Endodermal cell (in vitro differentiated cells): ENCODE measurements around the gene OASL. TPM values are rescaled to one million over a fixed set of nuclear protein-coding genes. Genes with fewer than 3 reads are reported as not detected.

Experiments used
- DNase-seq: peaks from one replicate; pipeline ENCODE4 v3.0.0-alpha.2; 2017
- H3K27ac ChIP-seq: 2 replicates; pipeline ENCODE4 v1.5.1; 2013; ENCODE audit warnings: mild to moderate bottlenecking, low read depth, low read length, moderate library complexity
- H3K27me3 ChIP-seq: 2 replicates; pipeline ENCODE4 v1.6.1; 2013; ENCODE audit warnings: mild to moderate bottlenecking, low read length, moderate library complexity; ENCODE audit not compliant: insufficient read depth, control insufficient read depth, poor library complexity, severe bottlenecking
- H3K36me3 ChIP-seq: 2 replicates; pipeline ENCODE4 v1.7.0; 2013; ENCODE audit warnings: mild to moderate bottlenecking, low read length, moderate library complexity; ENCODE audit not compliant: control insufficient read depth, insufficient read depth
- H3K4me1 ChIP-seq: one replicate; pipeline ENCODE4 v1.7.0; 2013; ENCODE audit warnings: low read length; ENCODE audit not compliant: control insufficient read depth, insufficient read depth
- H3K4me3 ChIP-seq: 2 replicates; pipeline ENCODE4 v1.5.1; 2013; ENCODE audit warnings: mild to moderate bottlenecking, low read length, moderate library complexity
- H3K9ac ChIP-seq: 2 replicates; pipeline ENCODE4 v1.6.1; 2013; ENCODE audit warnings: mild to moderate bottlenecking, low read length, moderate library complexity; ENCODE audit not compliant: poor library complexity, severe bottlenecking; ENCODE audit errors: extremely low read depth
- H3K9me3 ChIP-seq: 2 replicates; pipeline ENCODE4 v1.6.1; 2013; ENCODE audit warnings: mild to moderate bottlenecking, low read length, moderate library complexity; ENCODE audit not compliant: control insufficient read depth
- H3K27ac Mint-ChIP-seq: 2 replicates; pipeline ENCODE4 v1.8.0; 2020; ENCODE audit warnings: mixed read lengths
- H3K27me3 Mint-ChIP-seq: 2 replicates; pipeline ENCODE4 v1.8.0; 2021; ENCODE audit warnings: mild to moderate bottlenecking, mixed read lengths; ENCODE audit not compliant: insufficient read depth
- H3K36me3 Mint-ChIP-seq: 2 replicates; pipeline ENCODE4 v1.8.0; 2020; ENCODE audit warnings: low read depth, mixed read lengths
- H3K4me1 Mint-ChIP-seq: 2 replicates; pipeline ENCODE4 v1.8.0; 2020; ENCODE audit warnings: mixed read lengths
- H3K4me3 Mint-ChIP-seq: 2 replicates; pipeline ENCODE4 v1.8.0; 2020; ENCODE audit warnings: mild to moderate bottlenecking, moderate library complexity, mixed read lengths
- H3K9me3 Mint-ChIP-seq: 2 replicates; pipeline ENCODE4 v1.8.0; 2020; ENCODE audit warnings: mild to moderate bottlenecking, mixed read lengths
- WGBS, 2 experiments: methylation state at CpG; one replicate each; pipeline versions ENCODE4 v1.1.5 to v1.1.7; 2013; ENCODE audit warnings: missing lambda C conversion rate in 2 of 2, mixed read lengths in 1 of 2; ENCODE audit not compliant: insufficient coverage in 1 of 2, insufficient read length in 1 of 2; 5-methylcytosine and 5-hydroxymethylcytosine counted together
- total RNA-seq, 2 donors: library from RNA; stranded (reverse); fragmentation: NEBNext Ultra II Directional in 1 of 2; extraction: Animal tissue kit (Norgen Biotek cat#: 25700) in 1 of 2; gene quantifications; 2 replicates in 1 of 2; 3 replicates in 1 of 2; pipeline ENCODE4 v1.2.1, GENCODE V29; 2021
- TF ChIP-seq, protein P1 (sequence below): fragments of 200-600 bp; sonication (generic); conservative IDR thresholded peaks from 2 replicates; pipeline ENCODE4 v1.5.0; 2021; ENCODE audit warnings: antibody characterized with exemption, mild to moderate bottlenecking

Gene OASL
- total RNA-seq, 2 donors from 2014 or later: not detected

DNA sequence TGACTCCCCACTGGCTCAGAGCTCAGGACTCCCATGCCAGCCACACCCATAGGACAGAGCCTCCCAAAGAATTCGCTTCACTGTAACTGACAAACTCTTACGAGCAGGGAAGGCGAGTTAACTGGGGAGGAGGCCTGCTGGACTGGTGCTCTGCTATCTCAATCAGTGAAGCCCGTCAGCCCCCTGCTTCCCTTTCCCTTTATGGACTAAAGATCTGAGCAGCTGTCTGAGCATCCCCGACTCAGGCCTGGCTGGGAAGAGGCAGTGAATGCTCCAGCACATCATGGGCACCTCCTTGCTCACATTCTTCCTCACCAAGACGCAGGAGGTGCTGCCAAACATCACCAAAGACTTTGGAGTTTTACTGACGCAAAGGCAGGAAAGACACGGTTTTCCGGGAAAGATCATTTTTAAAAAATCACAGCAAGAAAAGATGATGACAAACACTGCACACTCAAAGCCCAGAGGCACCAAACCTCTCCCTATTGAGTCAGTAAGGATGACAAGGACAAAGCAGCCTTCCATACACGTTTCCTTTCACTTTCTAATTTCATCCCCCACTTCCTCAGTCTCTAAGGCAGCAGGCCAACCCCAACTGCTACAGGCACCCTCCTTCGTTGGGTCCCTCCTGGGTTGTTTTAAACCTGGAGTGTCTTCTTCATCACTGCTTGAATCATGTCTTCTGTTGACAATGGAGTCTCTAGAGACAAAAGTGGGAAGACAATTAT, 48.6 kb upstream of the OASL start:
- peaks cover 17% of the 10 kb centered on the region for H3K27me3 Mint-ChIP-seq
- H3K9me3 ChIP-seq: no peaks in the 10 kb centered on the region
- H3K4me3 Mint-ChIP-seq: no peak overlapping the region
- no peaks in the 10 kb centered on the region for H3K4me1 Mint-ChIP-seq
- WGBS, 2 experiments: 76 to 87% methylated on average over 6 to 11 of the region's 11 CpGs
- TF ChIP-seq, protein P1, sequence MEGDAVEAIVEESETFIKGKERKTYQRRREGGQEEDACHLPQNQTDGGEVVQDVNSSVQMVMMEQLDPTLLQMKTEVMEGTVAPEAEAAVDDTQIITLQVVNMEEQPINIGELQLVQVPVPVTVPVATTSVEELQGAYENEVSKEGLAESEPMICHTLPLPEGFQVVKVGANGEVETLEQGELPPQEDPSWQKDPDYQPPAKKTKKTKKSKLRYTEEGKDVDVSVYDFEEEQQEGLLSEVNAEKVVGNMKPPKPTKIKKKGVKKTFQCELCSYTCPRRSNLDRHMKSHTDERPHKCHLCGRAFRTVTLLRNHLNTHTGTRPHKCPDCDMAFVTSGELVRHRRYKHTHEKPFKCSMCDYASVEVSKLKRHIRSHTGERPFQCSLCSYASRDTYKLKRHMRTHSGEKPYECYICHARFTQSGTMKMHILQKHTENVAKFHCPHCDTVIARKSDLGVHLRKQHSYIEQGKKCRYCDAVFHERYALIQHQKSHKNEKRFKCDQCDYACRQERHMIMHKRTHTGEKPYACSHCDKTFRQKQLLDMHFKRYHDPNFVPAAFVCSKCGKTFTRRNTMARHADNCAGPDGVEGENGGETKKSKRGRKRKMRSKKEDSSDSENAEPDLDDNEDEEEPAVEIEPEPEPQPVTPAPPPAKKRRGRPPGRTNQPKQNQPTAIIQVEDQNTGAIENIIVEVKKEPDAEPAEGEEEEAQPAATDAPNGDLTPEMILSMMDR: no peak
- H3K27ac ChIP-seq: no peak overlapping the region
- H3K36me3 ChIP-seq: no peaks in the 10 kb centered on the region
- no peak overlapping the region for H3K4me3 ChIP-seq
- no peak for DNase-seq
- no peaks in the 10 kb centered on the region for H3K36me3 Mint-ChIP-seq
- no peaks in the 10 kb centered on the region for H3K27me3 ChIP-seq
- no peaks in the 10 kb centered on the region for H3K9me3 Mint-ChIP-seq
- H3K4me1 ChIP-seq: no peaks in the 10 kb centered on the region
- H3K27ac Mint-ChIP-seq: no peak overlapping the region
- no peak overlapping the region for H3K9ac ChIP-seq

DNA sequence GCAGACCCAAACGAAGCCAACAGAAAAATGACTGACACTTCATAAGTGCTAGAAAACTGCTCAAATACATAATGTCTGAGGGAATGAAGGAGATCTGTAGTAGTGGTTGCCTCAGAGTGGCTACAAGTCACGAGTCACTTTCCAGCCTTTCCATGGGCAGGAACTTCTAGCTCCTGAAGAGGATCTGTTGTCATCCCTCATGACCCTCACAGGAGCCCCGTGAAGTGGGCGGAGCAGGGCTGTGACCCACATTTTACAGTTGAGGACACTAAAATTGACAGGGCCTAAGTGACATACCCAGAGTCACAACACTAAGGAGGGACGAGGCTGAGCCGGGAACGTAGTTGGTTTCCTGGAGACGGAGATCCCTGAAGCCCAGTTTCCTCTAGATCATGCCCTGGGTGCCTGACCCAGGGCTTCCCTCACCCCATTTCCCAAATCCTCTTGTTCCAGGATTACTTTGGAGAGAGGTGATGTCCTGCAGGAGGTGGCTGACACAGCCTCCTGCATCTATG, 47.8 kb upstream of the OASL start:
- no peaks in the 10 kb centered on the region for H3K27me3 ChIP-seq
- H3K4me3 Mint-ChIP-seq: no peak overlapping the region
- H3K27me3 Mint-ChIP-seq: peaks cover 12% of the 10 kb centered on the region
- no peaks in the 10 kb centered on the region for H3K9me3 Mint-ChIP-seq
- H3K4me1 Mint-ChIP-seq: no peaks in the 10 kb centered on the region
- H3K9me3 ChIP-seq: no peaks in the 10 kb centered on the region
- DNase-seq: no peak
- H3K9ac ChIP-seq: no peak overlapping the region
- TF ChIP-seq, protein P1: no peak
- H3K36me3 Mint-ChIP-seq: no peaks in the 10 kb centered on the region
- no peaks in the 10 kb centered on the region for H3K36me3 ChIP-seq
- no peak overlapping the region for H3K27ac ChIP-seq
- H3K4me3 ChIP-seq: no peak overlapping the region
- 89 to 100% methylated on average over 4 to 8 of the region's 8 CpGs for WGBS, 2 experiments
- no peak overlapping the region for H3K27ac Mint-ChIP-seq
- H3K4me1 ChIP-seq: no peaks in the 10 kb centered on the region

DNA sequence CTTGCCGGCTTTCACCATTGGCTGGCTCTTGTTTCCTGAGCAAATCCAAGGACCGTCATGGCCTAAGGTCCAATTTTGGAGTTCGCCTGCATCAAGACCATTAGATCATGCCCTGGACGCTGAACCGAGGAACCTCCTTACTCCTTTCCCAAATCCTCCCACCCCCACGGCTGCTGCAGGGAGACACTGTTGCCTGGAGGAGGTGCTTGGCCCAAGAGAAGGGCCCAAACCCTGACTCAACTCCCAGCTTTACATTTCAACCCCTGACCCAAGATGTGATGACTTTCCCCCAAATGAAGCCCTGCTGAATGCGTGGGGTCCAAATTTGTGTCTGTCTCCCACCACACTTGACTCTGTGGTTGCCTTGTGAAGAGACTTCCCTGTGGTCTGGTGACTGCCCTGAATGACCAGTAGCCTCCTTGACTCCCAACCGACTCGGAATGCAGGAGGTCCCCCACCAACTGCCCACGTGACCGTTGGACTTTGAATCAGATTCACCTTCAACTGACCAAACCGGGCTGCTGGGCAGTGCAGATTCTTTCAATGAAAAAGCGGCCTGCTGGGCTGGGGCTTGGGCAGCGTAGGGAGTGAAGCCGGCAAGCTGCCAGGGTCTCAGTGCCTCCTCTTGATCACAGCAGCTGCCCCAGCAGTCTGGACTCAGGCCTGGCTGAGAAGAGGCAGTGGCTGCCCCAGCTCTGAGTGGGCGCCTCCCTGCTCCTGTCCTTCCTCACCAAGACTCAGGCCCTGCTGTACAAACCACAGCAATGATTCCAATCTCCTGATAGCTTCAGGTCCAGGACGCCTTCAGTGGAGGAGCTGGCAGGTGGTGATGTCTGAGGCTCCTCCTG, 46.7 kb upstream of the OASL start:
- no peak overlapping the region for H3K4me3 ChIP-seq
- H3K27ac Mint-ChIP-seq: no peak overlapping the region
- H3K36me3 ChIP-seq: no peaks in the 10 kb centered on the region
- H3K4me1 Mint-ChIP-seq: no peaks in the 10 kb centered on the region
- peaks cover 9% of the 10 kb centered on the region for H3K27me3 Mint-ChIP-seq
- no peak overlapping the region for H3K9ac ChIP-seq
- no peaks in the 10 kb centered on the region for H3K9me3 Mint-ChIP-seq
- no peaks in the 10 kb centered on the region for H3K27me3 ChIP-seq
- DNase-seq: no peak
- H3K27ac ChIP-seq: no peak overlapping the region
- H3K4me3 Mint-ChIP-seq: no peak overlapping the region
- no peaks in the 10 kb centered on the region for H3K4me1 ChIP-seq
- TF ChIP-seq, protein P1: no peak
- no peaks in the 10 kb centered on the region for H3K9me3 ChIP-seq
- no peaks in the 10 kb centered on the region for H3K36me3 Mint-ChIP-seq
- 96% methylated on average over 15 to 17 of the region's 17 CpGs for WGBS, 2 experiments
